KBM-7 (cell line): Measurements from ENCODE around the gene CSH2.
"Not testable (repeated sequence)": the region's sequence is repeated elsewhere in the genome, so short reads cannot be mapped to it uniquely, and the experiment has no call there.

Experiments
- DNase-seq: peaks from one replicate; pipeline ENCODE4 v3.0.0-alpha.2; 2015
- in situ Hi-C: fragments of 300-500 bp; cut with MboI; formaldehyde crosslinking; loops from 2 replicates; pipeline ENCODE4 v1.14.3; 2020; ENCODE audit warnings: low sequenced_read_pairs, low pct_unique_long_range_greater_than_20kb, mixed read lengths

Gene CSH2

GRCh38 chr17:63903787-63904201, 30.3 kb upstream of the CSH2 start:
- peak; percentile 69 for DNase-seq
- in situ Hi-C loops: loop anchor here (25.0 kb wide), 1 partner anchor 384 kb away; no protein-coding TSS in a partner anchor

GRCh38 chr17:63901971-63902370, 28.5 kb upstream of the CSH2 start:
- in situ Hi-C loops: loop anchor here (25.0 kb wide), 1 partner anchor 385 kb away; no protein-coding TSS in a partner anchor
- DNase-seq: not testable (repeated sequence)

GRCh38 chr17:63898899-63899798, 25.7 kb upstream of the CSH2 start:
- DNase-seq, in situ Hi-C loops: not testable (repeated sequence)

DNA sequence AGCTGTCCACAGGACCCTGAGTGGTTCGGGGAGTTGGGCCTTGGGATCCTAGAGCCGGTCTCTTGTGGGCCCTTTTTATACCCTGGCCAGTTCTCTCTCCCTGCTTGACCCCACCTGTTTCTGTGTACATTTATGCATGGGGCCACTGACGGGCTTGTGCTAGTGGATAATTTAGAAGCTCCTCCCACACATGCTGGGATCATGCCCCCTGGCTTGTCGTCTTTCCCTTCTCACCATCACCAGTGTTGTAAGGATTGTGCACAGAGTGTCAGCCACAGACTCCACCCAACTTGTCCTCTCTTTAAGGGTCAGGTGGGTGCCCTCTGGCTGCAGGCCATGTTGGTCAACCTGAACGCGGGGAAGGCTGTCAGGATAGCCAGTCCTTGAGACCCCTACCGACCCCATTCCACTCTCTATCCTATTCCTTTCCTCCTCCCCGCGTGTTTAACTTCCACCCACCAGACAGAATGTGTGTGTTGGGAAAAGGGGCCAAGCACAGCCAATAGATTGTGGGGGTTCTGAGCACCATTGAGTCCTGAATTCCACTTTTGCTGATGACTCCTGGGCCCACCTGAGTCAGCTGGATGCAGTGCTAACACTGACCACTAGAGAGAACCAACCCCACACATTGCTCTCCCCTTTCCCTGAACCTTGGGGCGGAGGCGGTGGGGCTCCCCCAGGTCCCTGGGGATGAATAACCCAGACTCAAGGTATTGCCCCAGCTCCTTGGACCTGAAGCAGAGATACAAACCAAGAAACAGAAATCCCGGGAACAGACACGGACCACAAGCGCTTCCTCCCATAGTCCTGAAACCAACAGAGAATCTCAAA, 23.3 kb upstream of the CSH2 start, which contains the start of gene CSH1:
Gene CSH1 (minus strand): TSS at position 51 of the 831 bp plus-strand sequence. CDS start 63 bp downstream, outside the sequence.
- in situ Hi-C loops, DNase-seq: not testable (repeated sequence)

- DNase-seq, in situ Hi-C loops: not testable (repeated sequence)
Observed at GRCh38 chr17:63894821-63895220, 21.3 kb upstream of the CSH2 start.

- DNase-seq, in situ Hi-C loops: not testable (repeated sequence)
Observed at GRCh38 chr17:63894021-63894420, 20.5 kb upstream of the CSH2 start.

GRCh38 chr17:63892316-63893037, 19.0 kb upstream of the CSH2 start:
- DNase-seq: peak; percentile 39

DNA sequence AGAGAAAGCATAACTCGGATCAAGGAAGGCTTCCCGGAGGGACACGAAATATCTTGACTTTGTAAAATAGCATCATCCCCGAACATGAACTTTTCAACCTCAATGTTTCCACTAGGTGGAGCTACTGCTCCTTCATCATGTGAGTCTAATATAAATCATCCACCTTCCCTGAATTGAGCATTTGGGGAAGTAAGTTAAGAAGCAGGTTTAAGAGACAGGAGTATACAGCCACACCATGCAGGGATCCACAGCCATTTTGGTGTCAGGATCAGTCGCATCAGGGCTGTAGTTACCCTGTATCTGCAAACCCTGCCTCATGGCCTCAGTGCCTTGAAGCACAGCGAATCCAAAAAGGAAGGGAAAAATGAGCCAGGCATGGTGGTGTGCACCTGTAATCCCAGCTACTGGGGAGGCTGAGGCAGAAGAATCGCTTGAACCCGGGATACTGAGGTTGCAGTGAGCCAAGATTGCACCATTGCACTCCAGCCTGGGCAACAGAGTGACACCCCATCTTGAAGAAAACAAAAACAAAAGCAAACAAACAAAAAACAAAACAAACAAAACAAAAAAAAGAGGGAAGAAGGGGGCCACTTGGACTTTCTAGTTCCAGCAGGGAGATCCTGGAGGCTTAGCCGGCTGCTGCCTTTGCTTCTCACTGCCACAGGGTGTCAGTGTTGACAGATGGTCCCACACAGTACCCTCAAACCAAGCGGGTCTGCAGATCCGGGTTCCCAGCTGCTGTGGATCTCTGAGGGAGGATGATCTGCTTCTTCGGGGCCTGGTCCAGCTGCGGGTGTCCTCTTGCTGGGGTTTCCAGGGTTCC, 15.8 kb upstream of the CSH2 start:
- DNase-seq: peak; percentile 68
- in situ Hi-C loops: not testable (repeated sequence)

More at GRCh38 chr17:63892316-63893037, 19.0 kb upstream of the CSH2 start:
- in situ Hi-C loops: not testable (repeated sequence)

DNA sequence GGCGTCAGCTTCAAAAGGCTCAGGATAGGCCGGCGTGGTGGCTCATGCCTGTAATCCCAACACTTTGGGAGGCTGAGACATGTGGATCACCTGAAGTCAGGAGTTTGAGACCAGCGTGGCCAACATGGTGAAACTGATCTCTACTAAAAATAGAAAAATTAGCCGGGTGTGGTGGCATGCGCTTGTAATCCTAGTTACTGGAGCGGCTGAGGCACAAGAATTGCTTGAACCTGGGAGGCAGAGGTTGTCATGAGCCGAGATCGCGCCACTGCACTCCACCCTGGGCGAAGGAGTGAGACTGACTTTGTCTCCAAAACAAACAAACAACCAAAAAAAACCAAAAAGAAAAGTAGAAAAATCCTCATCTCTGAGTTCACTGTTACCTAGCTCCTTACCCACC, 11.6 kb upstream of the CSH2 start:
- in situ Hi-C loops, DNase-seq: not testable (repeated sequence)

DNA sequence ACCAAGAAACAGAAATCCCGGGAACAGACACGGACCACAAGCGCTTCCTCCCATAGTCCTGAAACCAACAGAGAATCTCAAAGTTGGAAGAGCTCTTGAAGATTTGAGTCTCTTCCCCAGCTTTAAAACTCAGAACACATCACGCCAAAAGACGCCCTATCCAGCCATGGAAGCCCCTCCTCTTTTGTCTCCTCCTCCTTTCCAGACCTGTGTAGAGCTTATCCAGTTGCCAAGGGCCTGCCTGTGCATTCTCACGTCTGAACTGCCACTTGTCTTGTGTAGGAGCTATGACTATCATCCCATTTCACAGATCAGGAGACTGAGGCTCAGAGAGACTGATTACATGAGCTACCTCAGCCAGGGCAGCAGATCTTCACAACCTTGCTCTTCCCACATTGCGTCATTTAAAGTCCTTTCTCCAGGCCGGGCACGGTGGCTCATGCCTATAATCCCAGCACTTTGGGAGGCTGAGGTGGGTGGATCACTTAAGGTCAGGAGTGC, 9.2 kb upstream of the CSH2 start:
- DNase-seq, in situ Hi-C loops: not testable (repeated sequence)

DNA sequence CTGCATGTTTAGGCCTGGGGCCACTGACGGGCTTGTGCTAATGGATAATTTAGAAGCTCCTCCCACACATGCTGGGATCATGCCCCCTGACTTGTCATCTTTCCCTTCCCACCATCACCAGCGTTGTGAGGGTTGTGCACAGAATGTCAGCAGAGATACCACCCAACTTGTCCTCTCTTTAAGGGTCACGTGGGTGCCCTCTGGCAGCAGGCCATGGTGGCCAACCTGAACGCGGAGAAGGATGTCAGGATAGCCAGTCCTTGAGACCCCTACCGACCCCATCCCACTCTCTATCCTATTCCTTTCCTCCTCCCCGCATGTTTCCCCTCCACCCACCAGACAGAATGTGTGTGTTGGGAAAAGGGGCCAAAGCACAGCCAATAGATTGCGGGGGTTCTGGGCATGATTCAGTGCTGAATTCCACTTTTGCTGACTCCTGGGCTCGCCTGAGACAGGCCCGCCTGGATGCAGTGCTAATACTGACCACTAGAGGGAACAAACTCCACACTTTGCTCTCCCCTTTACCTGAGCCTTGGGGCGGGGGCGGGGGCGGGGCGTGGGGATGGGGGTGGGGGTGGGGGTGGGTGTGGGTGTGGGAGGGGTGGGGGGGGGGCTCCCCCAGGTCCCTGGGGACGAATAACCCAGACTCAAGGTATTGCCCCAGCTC, 8.6 kb upstream of the CSH2 start, which contains the start of gene GH2:
Gene GH2 (minus strand): TSS at position 10 of the 667 bp plus-strand sequence. CDS start 143 bp downstream, outside the sequence.
- DNase-seq: peak; percentile 76
- in situ Hi-C loops: no loop called here

DNA sequence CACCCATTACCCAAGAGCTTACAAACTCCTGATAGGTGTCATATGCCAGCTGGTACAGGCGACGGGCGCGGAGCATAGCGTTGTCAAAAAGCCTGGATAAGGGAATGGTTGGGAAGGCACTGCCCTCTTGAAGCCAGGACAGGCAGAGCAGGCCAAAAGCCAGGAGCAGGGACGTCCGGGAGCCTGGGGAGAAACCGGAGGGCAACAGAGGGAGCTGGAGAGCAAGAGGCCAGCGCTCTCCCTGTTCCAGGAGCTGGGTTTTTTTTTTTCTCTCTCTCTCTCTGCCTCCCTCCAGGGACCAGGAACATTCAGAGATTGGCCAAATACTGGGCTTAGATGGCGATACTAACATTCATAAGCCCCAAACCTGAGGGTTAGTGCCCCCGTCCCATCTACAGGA, 7.9 kb upstream of the CSH2 start:
- DNase-seq, in situ Hi-C loops: not testable (repeated sequence)

- DNase-seq: no peak
- in situ Hi-C loops: no loop called here
Observed at GRCh38 chr17:63880706-63881105, 7.2 kb upstream of the CSH2 start.

- DNase-seq, in situ Hi-C loops: not testable (repeated sequence)
Observed at GRCh38 chr17:63878413-63878812, 4.9 kb upstream of the CSH2 start.

GRCh38 chr17:63874693-63875092, 1.2 kb upstream of the CSH2 start:
- in situ Hi-C loops, DNase-seq: not testable (repeated sequence)

- in situ Hi-C loops, DNase-seq: not testable (repeated sequence)
Observed at GRCh38 chr17:63874061-63874626, 667 bp upstream of the CSH2 start.
